Gastroesophageal sphincter (tissue), 3 donors: ENCODE measurements around the gene PYCARD.
"Not testable (repeated sequence)": the region's sequence is repeated elsewhere in the genome, so short reads cannot be mapped to it uniquely, and the experiment has no call there.

Experiments
- POLR2A ChIP-seq, 2 donors: fragments of 450-650 bp; IDR thresholded peaks; one replicate each; pipeline ENCODE4 v1.6.1; 2017; ENCODE audit warnings: antibody characterized with exemption in 2 of 2, mild to moderate bottlenecking in 2 of 2, moderate library complexity in 1 of 2
- TF ChIP-seq, protein P1 (sequence below), 4 experiments: fragments of 200-600 bp in 2 of 4; fragments of 450-650 bp in 2 of 4; sonication (generic) in 1 of 4; IDR thresholded peaks; one replicate each; pipeline ENCODE4 v1.5.1; 2017 to 2019; ENCODE audit warnings: antibody characterized with exemption in 4 of 4, mild to moderate bottlenecking in 2 of 4, moderate library complexity in 2 of 4

DNA sequence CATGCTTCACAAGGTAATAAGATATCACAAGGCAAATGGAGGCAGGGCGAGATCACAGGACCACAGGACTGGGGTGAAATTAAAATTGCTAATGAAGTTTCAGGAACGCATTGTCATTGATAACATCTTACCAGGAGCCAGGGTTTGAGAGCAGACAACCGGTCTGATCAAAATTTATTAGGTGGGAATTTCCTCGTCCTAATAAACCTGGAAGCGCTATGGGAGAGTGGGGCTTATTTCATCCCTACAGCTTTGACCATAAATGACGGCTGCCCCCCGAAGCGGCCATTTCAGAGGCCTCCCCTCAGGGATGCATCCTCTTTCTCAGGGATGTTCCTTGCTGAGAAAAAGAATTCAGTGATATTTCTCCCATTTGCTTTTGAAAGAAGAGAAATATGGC is 43.0 kb upstream of the PYCARD start:
- TF ChIP-seq, protein P1, sequence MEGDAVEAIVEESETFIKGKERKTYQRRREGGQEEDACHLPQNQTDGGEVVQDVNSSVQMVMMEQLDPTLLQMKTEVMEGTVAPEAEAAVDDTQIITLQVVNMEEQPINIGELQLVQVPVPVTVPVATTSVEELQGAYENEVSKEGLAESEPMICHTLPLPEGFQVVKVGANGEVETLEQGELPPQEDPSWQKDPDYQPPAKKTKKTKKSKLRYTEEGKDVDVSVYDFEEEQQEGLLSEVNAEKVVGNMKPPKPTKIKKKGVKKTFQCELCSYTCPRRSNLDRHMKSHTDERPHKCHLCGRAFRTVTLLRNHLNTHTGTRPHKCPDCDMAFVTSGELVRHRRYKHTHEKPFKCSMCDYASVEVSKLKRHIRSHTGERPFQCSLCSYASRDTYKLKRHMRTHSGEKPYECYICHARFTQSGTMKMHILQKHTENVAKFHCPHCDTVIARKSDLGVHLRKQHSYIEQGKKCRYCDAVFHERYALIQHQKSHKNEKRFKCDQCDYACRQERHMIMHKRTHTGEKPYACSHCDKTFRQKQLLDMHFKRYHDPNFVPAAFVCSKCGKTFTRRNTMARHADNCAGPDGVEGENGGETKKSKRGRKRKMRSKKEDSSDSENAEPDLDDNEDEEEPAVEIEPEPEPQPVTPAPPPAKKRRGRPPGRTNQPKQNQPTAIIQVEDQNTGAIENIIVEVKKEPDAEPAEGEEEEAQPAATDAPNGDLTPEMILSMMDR (IDR thresholded peaks at IDR 0.05), result not testable (repeated sequence)
- TF ChIP-seq POLR2A (IDR thresholded peaks at IDR 0.05), result not testable (repeated sequence)
